HG03175 (cell line): ENCODE data around the gene CLEC16A.

ENCODE experiments used
- ATAC-seq: cut with Tn5 transposase; IDR thresholded peaks from one replicate; pipeline ENCODE4 v1.9.1; 2021; ENCODE audit warnings: mild to moderate bottlenecking, moderate library complexity; ENCODE audit not compliant: unreplicated experiment

The CLEC16A gene

DNA sequence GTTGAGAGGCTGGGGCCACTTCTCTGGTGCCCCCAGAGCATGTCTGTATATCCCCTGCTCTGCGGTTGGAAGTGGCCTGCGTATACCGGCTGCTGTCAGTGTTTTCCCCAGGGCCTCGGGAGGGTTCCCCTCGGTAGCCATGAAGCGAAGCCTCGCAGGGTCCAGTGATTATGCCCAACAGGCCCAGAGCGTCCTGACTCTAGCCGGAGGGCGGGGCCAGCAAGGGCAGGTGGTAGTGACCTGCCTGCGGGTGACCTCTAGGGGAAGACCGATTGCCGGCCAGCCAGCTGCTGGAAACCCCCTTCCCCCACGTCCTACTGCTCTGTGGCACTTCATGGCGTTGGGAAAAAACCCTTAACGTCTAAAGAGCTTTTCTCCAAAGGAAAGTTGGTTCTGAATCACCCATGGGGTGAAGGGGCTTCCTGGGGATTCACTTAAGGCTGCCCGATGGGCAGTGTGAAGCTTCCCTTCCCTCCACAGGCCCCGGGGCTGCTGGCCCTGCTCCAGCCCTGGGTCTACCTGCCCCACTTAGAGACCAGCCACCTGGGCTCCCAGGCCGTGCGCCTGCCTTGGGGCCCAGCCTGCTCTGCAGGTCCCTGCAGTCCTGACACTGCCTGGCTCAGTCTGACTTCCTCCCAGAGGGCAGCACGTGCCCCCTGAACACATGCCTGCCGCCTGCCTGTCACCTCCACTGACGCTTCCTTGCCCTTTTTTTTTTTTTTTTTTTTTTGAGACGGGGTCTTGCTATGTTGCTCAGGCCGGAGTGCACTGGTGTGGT, 238.9 kb downstream of the CLEC16A start:
- ATAC-seq, result peak; percentile 40

DNA sequence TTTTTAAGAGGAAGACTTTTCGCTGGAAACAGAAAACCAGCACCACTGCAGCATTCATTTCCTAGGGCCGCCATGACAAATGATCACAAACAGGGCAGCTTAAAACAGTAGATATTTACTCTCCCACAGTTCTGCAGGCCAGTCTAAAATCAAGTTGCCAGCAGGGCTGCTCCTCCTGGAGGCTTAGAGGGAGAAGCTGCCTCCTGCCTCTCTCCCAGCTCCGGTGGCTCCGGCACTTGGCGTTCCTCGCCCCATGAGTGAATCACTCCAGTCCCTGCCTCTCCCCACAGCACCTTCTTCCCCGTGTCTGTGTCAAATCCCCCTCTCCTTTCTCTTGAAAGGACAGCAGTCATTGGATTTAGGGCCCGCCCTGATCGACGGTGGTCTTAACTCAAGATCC, 239.6 kb downstream of the CLEC16A start:
- ATAC-seq, result no peak

DNA sequence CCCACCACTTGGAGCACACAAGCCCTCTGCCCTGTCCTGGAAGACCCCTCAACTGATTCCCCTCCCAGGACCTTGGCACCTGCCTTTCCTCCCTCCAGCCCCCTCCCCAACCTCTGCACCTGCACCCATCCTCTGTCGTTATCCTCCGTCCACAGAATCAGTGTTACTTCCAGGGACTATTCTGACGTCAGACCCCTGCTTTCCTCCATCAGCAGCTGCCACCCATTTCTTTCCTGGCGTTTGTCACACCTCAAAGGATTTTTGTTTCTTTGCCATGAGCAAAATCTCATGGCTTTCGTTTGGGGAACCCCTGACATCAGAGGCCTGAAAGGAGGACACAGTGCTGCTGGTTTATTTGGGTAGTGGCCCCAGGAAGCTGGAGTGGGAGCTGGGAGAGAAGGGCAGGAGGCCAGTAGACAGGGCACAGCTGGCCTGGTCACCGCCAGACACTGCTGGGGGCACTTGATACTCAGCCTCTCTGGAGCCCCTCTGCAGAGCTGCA, 243.2 kb downstream of the CLEC16A start:
- no peak for ATAC-seq

DNA sequence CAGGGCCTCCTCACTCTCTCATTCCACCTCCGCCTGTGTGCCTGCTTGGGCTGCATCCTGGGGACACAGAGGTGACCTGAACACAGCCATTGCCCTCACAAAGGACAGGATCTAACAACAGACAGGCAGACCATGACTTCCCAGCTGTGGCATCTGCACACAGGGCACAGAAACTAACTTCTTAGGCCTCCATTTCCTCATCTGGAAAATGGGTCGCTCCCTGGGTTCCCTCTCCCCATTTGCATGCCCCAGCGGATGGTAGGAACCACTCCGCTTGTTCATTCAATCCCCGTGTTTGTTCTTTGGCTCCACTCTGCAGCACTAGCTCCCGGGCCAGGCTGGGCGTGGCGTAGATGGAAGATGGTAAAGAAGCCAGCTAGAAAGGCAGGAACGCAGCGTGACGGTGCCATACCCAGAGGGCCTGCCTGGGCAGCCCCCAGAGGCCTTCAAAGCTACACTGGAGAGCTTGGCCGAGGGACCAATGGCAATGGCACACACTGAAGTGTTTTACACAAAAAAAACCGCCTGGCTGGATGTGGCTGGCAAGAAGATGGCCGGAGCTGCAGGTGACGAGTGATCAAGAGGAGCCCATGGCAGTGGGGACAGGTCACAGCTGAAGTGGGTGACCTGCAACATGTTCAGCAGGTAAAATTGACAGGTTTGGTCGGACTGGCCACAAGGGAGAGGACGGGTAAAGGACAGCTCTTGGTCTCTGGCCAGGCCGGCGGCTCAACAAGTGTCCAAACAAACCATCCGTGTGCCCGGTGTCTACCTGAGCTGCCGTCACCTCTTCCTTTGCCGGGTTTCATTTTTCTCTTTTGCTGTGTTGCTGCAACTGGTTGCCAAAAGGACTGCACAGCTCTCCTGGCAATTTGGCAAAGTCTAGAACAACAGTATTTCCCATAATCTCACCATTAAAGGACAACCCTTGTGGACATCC, 244.7 kb downstream of the CLEC16A start:
- ATAC-seq, result no peak

DNA sequence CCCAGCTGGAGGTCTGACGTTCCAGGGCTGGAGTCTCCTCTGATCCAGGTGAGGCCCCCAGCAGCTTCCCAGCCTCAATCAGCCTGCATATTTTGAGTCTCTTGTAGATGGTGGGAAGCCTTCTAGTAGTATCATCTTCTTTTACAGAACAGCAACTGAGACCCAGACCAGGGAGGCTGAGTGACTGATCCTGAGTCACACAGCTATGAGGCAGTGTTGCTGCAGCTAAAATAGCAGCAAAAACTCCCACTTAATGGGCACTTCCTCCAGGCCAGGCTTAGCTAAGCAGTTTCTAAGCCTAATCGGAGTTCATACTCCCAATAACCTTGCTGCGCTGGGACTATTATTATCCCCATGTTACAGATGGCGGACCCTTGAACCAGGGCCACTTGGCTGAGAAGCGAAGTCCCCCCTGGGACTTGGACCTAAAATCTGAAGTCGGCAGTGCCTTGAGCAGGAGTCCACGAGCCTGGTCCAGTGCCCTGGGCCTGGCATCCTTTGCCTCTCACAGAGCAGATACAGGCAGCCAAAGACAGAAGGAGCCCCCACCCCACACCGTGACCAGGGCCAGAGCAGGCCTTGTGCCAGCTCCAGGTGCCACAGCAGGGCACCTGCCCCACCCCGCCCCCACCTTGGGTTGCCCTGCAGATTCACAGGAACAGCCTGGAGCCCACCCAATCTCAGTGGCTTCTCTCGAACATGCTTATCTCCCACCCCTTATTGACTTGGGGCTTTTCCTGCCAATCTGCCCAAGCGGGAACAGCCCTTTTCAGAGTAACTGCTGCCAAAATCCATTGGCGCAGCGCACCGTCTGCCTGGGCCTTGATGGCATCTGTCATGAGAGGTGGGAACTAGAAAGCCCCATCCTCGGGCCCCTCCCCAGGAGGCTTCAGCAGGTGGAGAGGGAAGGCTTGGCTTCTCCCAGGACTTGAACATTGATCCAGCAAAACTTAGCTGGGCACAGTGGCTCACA, 246.5 kb downstream of the CLEC16A start:
- no peak for ATAC-seq

DNA sequence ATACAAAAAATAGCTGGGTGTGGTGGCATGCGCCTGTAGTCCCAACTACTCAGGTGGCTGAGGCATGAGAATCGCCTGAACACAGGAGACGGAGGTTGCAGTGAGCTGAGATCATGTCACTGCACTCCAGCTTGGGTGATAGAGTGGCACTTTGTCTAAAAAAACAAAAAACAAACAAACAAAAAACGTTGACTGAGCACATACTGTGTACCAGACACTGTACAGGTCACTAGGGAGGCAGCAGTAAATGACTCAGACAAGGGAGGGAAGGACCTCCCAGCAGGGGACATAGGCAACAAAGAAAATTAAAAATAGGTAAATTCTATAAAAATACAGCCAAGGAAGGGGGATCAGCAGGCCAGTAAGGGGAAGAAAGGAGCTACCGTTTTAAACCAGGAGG, 247.3 kb downstream of the CLEC16A start:
- no peak for ATAC-seq

DNA sequence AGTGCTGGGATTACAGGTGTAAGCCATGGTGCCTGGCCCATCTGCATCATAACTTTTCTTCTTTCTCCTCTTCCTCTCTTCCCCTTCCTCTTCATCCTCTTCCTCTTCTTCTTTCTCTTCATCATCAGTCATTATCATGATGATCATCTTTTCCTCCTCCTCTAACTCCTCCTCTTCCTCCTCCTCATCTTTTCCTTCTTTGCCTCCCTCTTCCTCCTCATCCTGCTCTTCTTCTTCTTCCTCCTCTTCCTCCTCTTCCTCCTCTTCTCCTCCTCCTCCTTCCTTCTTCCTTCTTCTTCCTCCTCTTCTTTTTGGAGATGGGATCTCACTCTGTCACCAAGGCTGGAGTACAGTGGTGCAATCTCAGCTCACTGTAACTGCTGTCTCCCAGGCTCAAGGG, 249.1 kb downstream of the CLEC16A start:
- no peak for ATAC-seq

DNA sequence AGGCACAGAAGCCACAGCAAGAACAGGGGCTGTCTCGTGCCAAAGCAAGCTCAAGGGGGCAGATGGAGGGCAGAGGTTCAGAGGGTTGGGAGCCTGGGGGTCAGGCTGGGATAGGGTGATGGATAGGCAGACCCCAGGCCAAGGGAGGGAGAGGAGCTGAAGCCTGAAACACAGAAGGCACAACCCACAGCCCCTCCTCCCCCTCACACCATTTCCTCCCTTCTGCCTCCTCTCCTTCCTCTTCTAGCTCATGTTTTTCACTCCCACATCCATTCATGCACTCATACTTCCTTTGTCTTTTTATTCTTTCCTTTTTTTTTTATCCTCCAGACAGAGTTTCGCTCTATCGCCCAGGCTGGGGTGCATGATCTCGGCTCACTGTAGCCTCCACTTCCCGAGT, 250.5 kb downstream of the CLEC16A start:
- ATAC-seq, result no peak

DNA sequence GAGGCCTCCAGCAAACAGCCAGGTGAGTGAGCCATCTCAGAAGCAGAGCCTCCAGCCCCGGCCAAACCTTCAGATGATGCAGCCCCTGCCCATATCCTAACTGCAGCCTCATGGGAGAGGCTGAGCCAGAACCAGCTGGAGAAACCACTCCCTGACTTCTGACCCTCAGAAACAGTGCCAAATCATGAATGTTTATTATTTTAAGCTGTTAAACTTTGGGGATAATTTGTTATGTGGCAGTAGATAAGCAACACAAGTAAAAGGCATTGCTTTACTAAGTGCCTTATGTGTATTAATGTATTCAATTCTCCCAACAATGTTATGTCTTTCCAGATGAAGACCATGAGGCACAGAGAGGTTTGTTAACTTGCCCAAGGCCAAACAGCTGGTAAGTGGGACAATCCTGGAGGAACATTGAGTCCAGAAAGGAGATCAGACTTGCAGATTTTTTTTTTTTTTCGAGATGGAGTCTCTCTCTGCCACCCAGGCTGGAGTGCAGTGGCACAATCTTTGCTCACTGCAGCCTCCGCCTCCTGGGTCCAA, 252.0 kb downstream of the CLEC16A start:
- no peak for ATAC-seq

DNA sequence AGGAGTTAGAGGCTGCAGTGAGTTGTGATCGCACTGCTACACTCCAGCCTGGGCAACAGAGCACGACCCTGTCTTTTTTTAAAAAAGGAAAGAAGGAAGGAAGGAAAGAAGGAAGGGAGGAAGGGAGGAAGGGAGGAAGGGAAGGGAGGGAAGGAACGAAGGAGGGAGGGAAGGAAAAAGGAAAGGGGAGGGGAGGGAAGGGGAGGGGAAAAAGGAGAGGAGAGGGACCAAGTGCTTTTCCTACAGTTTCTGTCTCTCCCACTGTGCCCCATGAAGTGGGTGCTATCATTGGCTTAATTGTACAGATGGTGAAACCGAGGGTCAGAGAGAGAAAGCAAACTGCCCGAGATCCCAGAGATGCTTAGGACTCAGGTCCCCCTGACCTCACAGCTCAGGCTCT, 254.0 kb downstream of the CLEC16A start:
- no peak for ATAC-seq

DNA sequence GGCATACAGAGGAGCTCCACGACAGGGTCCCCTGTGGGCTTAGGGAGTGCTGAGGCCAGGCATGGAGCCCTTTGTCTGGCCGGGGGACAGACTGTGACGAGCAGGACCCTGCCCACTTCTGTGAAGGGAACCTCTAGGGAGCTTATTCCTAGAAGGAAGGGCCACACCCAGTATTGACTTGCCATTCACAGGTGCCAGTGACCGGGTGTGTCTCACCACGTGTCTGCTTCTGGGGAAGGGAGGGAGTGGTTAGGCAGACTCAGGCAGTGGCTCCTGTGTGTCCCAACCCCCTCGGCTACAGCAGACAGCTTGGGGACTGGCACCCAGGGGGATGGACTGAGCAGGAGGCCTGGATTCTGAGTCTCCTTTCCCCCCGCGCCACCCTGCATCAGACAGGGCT, 254.5 kb downstream of the CLEC16A start:
- ATAC-seq, result no peak

DNA sequence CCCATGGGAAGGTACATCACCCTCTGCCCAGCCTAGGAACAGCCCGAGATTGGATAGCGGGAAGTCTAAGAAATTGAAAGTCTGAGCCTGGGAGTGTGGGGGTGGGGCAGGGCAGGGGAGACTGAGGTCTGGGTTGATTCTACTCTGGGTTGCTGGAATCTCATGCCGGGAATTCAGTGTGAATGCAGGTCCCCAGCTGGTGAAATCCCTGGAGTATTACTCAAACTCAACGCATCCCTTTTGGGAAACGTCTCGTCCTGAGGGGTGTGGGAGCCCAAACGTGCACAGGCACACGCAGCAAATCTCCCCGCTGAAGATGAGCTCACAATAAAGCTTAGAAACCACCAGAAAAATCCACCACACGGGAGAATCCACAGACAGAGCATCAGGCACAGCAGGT, 256.2 kb downstream of the CLEC16A start:
- no peak for ATAC-seq

DNA sequence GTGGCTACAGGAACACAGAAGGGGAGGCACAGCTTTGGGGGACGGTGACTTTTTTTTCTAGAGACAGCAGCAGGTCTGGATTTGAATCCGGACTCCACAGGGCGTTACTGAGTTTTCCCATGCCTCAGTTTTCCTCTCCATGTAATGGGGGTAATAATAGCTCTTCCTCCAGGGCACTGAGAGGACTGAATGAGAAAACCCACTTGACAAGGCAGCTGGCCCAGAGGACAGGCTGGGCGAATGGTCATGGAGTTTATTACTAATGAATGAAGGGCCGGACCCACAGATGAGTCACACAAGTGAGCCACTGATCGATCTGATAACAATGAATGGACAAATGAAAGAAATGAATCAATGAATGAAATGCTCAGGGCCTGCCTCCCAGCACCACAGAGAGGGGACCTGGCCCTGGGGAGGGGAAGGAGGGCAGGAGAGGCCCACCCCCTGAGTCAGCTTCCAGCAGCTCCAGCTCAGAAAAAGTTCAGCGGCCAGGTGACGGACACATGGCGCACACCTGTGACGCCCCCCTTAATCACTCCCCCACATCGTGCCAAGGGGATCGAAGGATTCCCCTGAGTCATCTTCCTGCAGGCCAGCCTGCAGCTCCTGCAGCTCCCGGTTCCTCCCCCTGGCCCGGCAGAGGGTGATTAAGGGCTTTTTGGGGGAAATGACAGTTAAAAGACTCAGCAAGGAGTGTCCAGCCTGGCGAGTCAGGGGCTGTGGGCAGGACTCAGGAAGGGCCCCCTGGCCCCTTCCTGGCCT, 257.3 kb downstream of the CLEC16A start:
- ATAC-seq, result no peak

DNA sequence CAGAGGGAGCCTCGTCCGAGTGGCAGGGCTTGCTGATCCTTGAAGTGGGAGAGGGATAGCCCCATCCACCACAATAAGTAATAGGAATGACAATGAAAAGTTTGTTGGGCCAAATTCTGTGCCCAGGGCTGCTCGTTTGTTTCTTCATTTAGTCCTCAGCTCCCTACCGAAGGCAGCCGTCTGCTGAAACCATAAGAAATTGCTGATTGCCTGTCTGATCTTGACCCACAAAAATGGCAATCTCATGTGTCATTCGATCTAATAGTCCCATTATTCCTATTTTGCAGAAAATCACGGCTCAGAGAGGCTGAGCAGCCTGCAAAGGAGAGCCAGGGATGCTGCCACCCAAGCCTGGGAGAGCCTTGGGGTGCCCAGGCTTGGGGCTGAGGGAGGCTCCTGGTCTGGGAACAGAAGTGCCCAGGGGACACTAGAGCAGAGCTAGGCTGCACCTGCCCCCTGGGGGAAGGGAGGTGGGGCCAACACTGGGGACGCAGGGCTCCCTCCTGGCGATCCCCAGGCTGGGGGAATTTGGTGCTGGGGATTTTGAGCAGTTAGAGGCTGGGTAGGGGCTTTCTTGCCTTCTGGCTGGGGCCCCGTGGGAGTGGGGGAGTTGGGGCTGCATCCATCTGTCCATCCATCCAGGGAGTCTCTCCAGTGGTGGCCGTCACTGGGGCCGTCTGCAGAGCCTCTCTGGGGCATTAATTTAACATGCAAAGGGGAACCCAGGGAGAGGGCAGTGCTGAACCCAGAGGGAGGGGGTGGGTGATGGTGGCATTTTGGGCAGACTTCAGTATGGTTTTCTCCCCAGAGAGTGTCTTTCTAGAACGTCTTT, 258.1 kb downstream of the CLEC16A start:
- no peak for ATAC-seq

DNA sequence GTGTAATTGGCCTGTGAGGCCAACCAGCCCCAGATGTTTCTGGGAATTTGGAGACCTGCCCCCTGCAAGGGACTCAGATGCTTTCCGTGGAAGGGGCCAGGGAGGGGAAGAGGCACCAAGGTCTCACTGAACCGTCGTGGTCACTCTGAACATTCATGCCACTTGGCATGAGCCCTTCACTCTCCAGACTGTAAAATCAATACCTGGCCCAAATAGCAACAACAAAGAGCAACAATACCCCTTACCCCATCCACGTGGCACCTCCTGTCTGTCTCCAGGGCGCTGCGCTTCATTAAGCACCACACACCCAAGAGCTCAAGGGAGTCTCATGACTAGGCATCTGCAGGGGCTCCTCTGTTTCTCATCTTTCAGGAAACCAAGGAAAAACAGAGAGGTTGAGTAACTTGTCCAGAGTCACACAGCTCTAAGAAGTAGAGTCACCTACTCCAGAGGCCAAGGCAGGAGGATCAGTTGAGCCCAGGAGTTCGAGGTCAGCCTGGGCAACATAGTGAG, 258.8 kb downstream of the CLEC16A start:
- no peak for ATAC-seq

DNA sequence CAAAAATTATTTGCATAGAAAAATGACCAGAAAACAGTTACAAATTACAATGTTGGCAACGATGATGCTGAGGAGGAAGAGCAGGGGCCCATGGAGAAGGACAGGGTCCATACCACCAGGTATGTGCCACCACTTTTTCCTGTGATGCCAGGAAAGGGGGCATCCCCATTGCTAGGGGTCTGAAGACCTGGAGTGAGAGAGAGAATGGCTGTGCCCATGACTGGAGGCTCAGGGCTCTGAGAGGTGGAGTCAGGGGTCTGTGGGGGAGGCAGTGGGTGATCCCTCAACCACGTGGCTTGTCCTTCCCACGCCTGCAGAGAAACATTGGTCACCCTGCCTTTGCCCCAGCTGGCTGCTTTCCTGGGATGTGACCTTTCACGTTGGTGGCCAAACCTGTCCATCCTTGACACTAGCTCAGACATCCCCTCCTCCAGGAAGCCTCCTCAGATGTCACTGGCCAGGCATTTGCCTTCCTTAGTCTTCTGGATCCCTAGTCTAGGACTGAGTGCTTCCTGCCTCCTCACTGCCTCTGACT, 260.2 kb downstream of the CLEC16A start:
- ATAC-seq, result no peak

DNA sequence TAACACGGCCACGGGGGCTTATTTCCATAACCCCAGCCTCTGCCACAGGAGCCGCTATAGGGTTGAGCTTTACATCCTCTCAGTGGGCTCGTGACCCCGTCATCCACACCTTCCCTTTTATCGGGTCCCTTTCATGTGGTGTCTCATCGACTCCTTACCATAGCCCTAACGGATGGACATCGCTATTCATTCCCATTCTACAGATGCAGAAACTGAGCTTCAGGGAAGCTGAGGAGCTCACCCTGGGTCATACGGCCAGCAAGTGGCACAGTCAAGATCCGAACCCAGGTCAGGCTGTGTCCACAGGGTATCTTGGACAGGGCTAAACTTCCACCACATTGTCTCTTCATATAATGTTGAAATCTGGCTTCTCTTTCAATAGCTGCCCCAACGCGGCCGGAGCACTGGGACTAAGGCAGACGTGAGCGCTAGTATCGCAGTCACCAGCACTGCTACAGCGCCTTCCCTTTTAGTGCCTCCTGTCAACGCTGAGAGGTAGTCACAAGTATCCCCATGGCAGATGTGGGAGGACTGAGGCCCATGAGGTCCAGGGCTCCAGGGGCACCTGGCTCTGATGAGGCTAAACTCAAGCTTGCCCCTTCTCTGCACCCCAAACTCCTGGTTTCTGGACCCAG, 260.8 kb downstream of the CLEC16A start:
- ATAC-seq, result no peak
